Subcutaneous abdominal adipose tissue (tissue), 5 donors: ENCODE results near the gene USP46.

Experiments
- H3K27ac ChIP-seq: one replicate; pipeline ENCODE4 v1.7.0; 2013; ENCODE audit warnings: low read depth, mild to moderate bottlenecking, inconsistent platforms, low read length, moderate library complexity
- H3K27me3 ChIP-seq, 5 donors: one replicate each; pipeline ENCODE4 v1.7.0; 2013; ENCODE audit warnings: low read length in 5 of 5, inconsistent platforms in 1 of 5; ENCODE audit not compliant: control insufficient read depth in 5 of 5, insufficient read depth in 4 of 5
- H3K36me3 ChIP-seq, 5 donors: one replicate each; pipeline ENCODE4 v1.7.0; 2013; ENCODE audit warnings: low read length in 5 of 5; ENCODE audit not compliant: control insufficient read depth in 5 of 5, insufficient read depth in 5 of 5
- H3K4me1 ChIP-seq, 5 donors: one replicate each; pipeline ENCODE4 v1.7.0; 2013; ENCODE audit warnings: low read length in 5 of 5, mild to moderate bottlenecking in 3 of 5, moderate library complexity in 1 of 5; ENCODE audit not compliant: control insufficient read depth in 5 of 5, insufficient read depth in 5 of 5
- H3K4me3 ChIP-seq, 5 donors: one replicate each; pipeline ENCODE4 v1.7.0; 2013; ENCODE audit warnings: low read length in 5 of 5, low read depth in 1 of 5
- H3K9ac ChIP-seq, 5 donors: one replicate each; pipeline ENCODE4 v1.7.0; 2013; ENCODE audit warnings: low read length in 5 of 5, mild to moderate bottlenecking in 4 of 5, moderate library complexity in 3 of 5
- H3K9me3 ChIP-seq, 5 donors: one replicate each; pipeline ENCODE4 v1.7.0; 2013; ENCODE audit warnings: low read length in 5 of 5; ENCODE audit not compliant: control insufficient read depth in 5 of 5
- donor health status: healthy.
- donor health status: healthy.
- donor health status: healthy.
- donor health status: healthy.
- donor health status: healthy.

Gene USP46

GRCh38 chr4:52579602-52580272, 79.4 kb downstream of the USP46 start:
- Histone ChIP-seq H3K36me3 (no peaks in the 10 kb centered on the region), H3K9ac (no peak overlapping the region)

GRCh38 chr4:52578951-52579350, 80.2 kb downstream of the USP46 start:
- Histone ChIP-seq H3K4me1 (no peaks in the 10 kb centered on the region), H3K9me3 (no peaks in the 10 kb centered on the region), H3K4me3 (no peak overlapping the region), H3K36me3 (no peaks in the 10 kb centered on the region), H3K27me3 (no peaks in the 10 kb centered on the region), H3K27ac (no peak overlapping the region), H3K9ac (no peak overlapping the region)

More at GRCh38 chr4:52579602-52580272, 79.4 kb downstream of the USP46 start:
- Histone ChIP-seq H3K9me3 (no peaks in the 10 kb centered on the region), H3K27me3 (no peaks in the 10 kb centered on the region), H3K4me3 (no peak overlapping the region), H3K27ac (no peak overlapping the region), H3K4me1 (no peaks in the 10 kb centered on the region)

GRCh38 chr4:52577624-52577962, 81.5 kb downstream of the USP46 start:
- Histone ChIP-seq H3K4me3 (no peak overlapping the region), H3K27me3 (no peaks in the 10 kb centered on the region), H3K27ac (no peak overlapping the region)

GRCh38 chr4:52576961-52577623, 82.0 kb downstream of the USP46 start:
- no peak overlapping the region for H3K27ac ChIP-seq
- no peak overlapping the region for H3K9ac ChIP-seq
- H3K4me3 ChIP-seq, result no peak overlapping the region
- H3K27me3 ChIP-seq, result no peaks in the 10 kb centered on the region
- H3K9me3 ChIP-seq, result no peaks in the 10 kb centered on the region
- H3K4me1 ChIP-seq, result no peaks in the 10 kb centered on the region
- no peaks in the 10 kb centered on the region for H3K36me3 ChIP-seq

More at GRCh38 chr4:52577624-52577962, 81.5 kb downstream of the USP46 start:
- H3K9ac ChIP-seq, result no peak overlapping the region
- H3K36me3 ChIP-seq, result no peaks in the 10 kb centered on the region
- H3K4me1 ChIP-seq, result no peaks in the 10 kb centered on the region
- no peaks in the 10 kb centered on the region for H3K9me3 ChIP-seq

DNA sequence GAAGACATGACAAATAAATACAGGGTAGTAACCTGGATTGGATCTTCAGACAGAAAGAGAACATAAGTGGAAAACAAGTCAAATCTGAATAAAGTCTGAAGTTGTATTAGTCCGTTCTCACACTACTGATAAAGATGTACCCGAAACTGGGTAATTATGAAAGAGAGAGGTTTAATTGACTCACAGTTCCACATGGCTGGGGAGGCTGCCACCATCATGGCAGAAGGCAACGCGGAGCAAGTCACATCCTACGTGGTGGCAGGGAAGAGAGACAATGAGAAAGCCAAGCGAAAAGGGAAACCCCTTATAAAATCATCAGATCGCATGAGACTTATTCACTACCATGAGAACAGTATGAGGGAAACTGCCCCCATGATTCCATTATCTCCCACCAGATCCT, 82.8 kb downstream of the USP46 start:
- no peak overlapping the region for H3K4me3 ChIP-seq
- H3K9ac ChIP-seq, result no peak overlapping the region
- H3K4me1 ChIP-seq, result no peaks in the 10 kb centered on the region
- no peak overlapping the region for H3K27ac ChIP-seq
- no peaks in the 10 kb centered on the region for H3K27me3 ChIP-seq
- H3K36me3 ChIP-seq, result no peaks in the 10 kb centered on the region
- H3K9me3 ChIP-seq, result no peaks in the 10 kb centered on the region

DNA sequence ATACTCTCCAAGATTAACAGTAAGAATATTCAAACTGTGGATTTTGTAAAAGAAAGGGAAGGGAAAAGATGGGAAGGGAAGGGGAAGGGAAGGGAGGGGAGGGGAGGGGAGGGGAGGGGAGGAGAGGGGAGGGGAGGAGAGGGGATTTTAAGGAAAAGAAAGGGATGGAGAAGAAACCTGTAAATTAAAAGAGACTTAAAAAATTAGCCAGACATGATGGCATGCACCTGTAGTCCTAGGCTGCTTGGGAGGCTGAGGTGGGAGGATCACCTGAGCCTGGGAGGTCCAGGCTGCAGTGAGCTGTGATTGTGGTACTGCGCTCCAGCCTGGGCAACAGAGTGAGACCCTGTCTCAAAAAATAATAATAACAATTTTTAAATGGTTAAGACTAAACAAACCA, 83.7 kb downstream of the USP46 start:
- Histone ChIP-seq H3K27me3 (no peaks in the 10 kb centered on the region), H3K4me1 (no peaks in the 10 kb centered on the region), H3K36me3 (no peaks in the 10 kb centered on the region), H3K9ac (no peak overlapping the region), H3K27ac (no peak overlapping the region), H3K9me3 (no peaks in the 10 kb centered on the region), H3K4me3 (no peak overlapping the region)

DNA sequence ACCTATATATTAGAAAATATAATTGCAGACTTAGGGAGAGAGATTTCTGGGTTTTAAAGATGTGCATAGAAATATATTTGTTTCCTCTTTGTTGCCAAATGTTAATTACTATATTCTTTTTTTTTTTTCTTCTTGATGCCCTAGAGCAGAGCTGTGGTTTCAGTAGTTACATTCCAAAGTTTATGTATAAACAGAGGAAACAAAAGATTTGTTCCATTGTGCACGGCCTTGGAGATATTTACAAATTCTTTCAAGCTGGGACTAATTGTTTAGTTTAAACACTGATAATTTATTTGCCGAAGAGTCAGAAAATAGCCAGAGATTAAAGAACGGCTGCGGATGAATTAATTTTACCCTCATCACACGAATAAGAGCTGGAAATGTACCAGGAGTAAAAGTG, 85.1 kb downstream of the USP46 start:
- Histone ChIP-seq H3K9ac (no peak overlapping the region), H3K9me3 (no peaks in the 10 kb centered on the region), H3K4me1 (peaks cover 0 to 2% (median 0%) of the 10 kb centered on the region in 5 donors), H3K4me3 (no peak overlapping the region), H3K27ac (no peak overlapping the region), H3K27me3 (no peaks in the 10 kb centered on the region), H3K36me3 (no peaks in the 10 kb centered on the region)

- no peak overlapping the region for H3K9ac ChIP-seq
- no peaks in the 10 kb centered on the region for H3K36me3 ChIP-seq
- no peaks in the 10 kb centered on the region for H3K27me3 ChIP-seq
- H3K4me3 ChIP-seq, result no peak overlapping the region
- H3K9me3 ChIP-seq, result no peaks in the 10 kb centered on the region
- H3K4me1 ChIP-seq, result peaks cover 0 to 2% (median 0%) of the 10 kb centered on the region in 5 donors
- no peak overlapping the region for H3K27ac ChIP-seq
Measured at GRCh38 chr4:52573551-52573950, 85.5 kb downstream of the USP46 start.

GRCh38 chr4:52572936-52573485, 86.1 kb downstream of the USP46 start:
- Histone ChIP-seq H3K4me3 (no peak overlapping the region), H3K9ac (no peak overlapping the region), H3K36me3 (no peaks in the 10 kb centered on the region), H3K27me3 (no peaks in the 10 kb centered on the region), H3K4me1 (peaks cover 0 to 2% (median 0%) of the 10 kb centered on the region in 5 donors), H3K27ac (no peak overlapping the region), H3K9me3 (no peaks in the 10 kb centered on the region)

DNA sequence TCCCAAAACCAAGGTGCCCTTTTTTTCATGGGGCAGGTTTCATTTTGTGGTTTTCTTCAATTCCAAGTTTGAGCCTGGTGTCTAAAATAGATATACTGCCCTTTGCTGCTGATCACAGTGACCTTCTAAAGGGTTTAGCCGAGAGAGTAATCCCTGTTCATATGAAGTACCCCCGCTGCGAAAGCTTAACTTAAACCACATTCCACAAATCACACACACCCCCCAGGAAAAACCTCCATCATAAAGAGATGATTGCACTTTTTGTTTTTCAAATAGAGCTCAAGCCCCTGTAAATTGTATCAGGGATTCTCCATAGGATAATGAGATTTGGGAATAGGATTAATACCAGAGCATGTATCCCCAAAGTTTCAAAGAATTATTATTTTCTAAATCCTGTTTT, 90.8 kb downstream of the USP46 start:
- H3K27ac ChIP-seq, result no peak overlapping the region
- H3K27me3 ChIP-seq, result no peaks in the 10 kb centered on the region
- H3K9me3 ChIP-seq, result no peaks in the 10 kb centered on the region
- no peak overlapping the region for H3K9ac ChIP-seq
- H3K36me3 ChIP-seq, result no peaks in the 10 kb centered on the region
- no peak overlapping the region for H3K4me3 ChIP-seq
- H3K4me1 ChIP-seq, result peaks cover 0 to 2% (median 0%) of the 10 kb centered on the region in 5 donors
